Measurements from ENCODE around the gene TNS4. TPM values are rescaled to one million over a fixed set of nuclear protein-coding genes. Genes with fewer than 3 reads are reported as not detected.

Gene TNS4
- total and polyA plus RNA-seq, 4 experiments from 2014 or later: 0.18 to 1.8 (median 0.29) TPM

- no peak for DNase-seq
- Mint-ChIP-seq H3K27me3 (no peaks in the 10 kb centered on the region), H3K4me3 (no peak overlapping the region), H3K27ac (peak overlapping the region in 2 of 7 donors; percentile 48 to 59), H3K36me3 (no peaks in the 10 kb centered on the region), H3K9me3 (no peaks in the 10 kb centered on the region), H3K4me1 (peaks cover 0 to 4% (median 1%) of the 10 kb centered on the region in 4 donors)
- Histone ChIP-seq H3K36me3 (ENCODE audit: insufficient read depth, low read length) (no peaks in the 10 kb centered on the region), H3K9me3 (ENCODE audit: control insufficient read depth in 1 of 2, low read length in 2 of 2) (no peaks in the 10 kb centered on the region), H3K4me3 (ENCODE audit: low read length in 2 of 2) (no peak overlapping the region), H3K27me3 (ENCODE audit: insufficient read depth, low read length) (no peaks in the 10 kb centered on the region), H3K27ac (ENCODE audit: low read depth, low read length) (no peak overlapping the region), H3K4me1 (ENCODE audit: insufficient read depth, low read length) (no peaks in the 10 kb centered on the region)
- CTCF ChIA-PET (ENCODE audit: partially characterized antibody): interaction anchor here (1.1 to 2.4 kb wide), 5 partner anchors 10 to 99 kb away, joined by 3 to 6 read pairs (median 5); no protein-coding TSS in a partner anchor
- intact Hi-C loops (cut with micrococcal nuclease): no loop called here
- POLR2A ChIA-PET (ENCODE audit: partially characterized antibody): no interaction called here
Observed at GRCh38 chr17:40433551-40434415, 67.6 kb downstream of the TNS4 start.

- H3K4me3 ChIP-seq (ENCODE audit: low read length in 2 of 2): no peak overlapping the region
- peaks cover 1 to 6% (median 3%) of the 10 kb centered on the region in 4 donors for H3K4me1 Mint-ChIP-seq
- peaks cover under 1% of the 10 kb centered on the region for H3K4me1 ChIP-seq (ENCODE audit: insufficient read depth, low read length)
- H3K27me3 Mint-ChIP-seq: no peaks in the 10 kb centered on the region
- CTCF ChIA-PET (ENCODE audit: partially characterized antibody): interaction anchor here (1.1 to 2.4 kb wide), 5 partner anchors 17 to 100 kb away, joined by 3 to 6 read pairs (median 4); no protein-coding TSS in a partner anchor
- no peak overlapping the region for H3K27ac Mint-ChIP-seq
- no peaks in the 10 kb centered on the region for H3K9me3 ChIP-seq (ENCODE audit: control insufficient read depth in 1 of 2, low read length in 2 of 2)
- H3K36me3 Mint-ChIP-seq: no peaks in the 10 kb centered on the region
- H3K27ac ChIP-seq (ENCODE audit: low read depth, low read length): no peak overlapping the region
- H3K4me3 Mint-ChIP-seq: no peak overlapping the region
- intact Hi-C loops (cut with micrococcal nuclease): no loop called here
- DNase-seq: no peak
- POLR2A ChIA-PET (ENCODE audit: partially characterized antibody): no interaction called here
- no peaks in the 10 kb centered on the region for H3K27me3 ChIP-seq (ENCODE audit: insufficient read depth, low read length)
- no peaks in the 10 kb centered on the region for H3K36me3 ChIP-seq (ENCODE audit: insufficient read depth, low read length)
- H3K9me3 Mint-ChIP-seq: no peaks in the 10 kb centered on the region
Observed at GRCh38 chr17:40432864-40433528, 68.4 kb downstream of the TNS4 start.

- Mint-ChIP-seq H3K4me3 (no peak overlapping the region), H3K27me3 (no peaks in the 10 kb centered on the region), H3K4me1 (peaks cover 18 to 20% (median 19%) of the 10 kb centered on the region in 4 donors), H3K36me3 (no peaks in the 10 kb centered on the region), H3K9me3 (no peaks in the 10 kb centered on the region), H3K27ac (peak overlapping the region in 1 of 7 donors; percentile 29)
- intact Hi-C loops (cut with micrococcal nuclease): no loop called here
- ChIA-PET POLR2A (ENCODE audit: partially characterized antibody) (no interaction called here), CTCF (ENCODE audit: partially characterized antibody) (interaction anchor here (1.1 kb wide), 1 partner anchor 13 kb away, joined by 3 read pairs; no protein-coding TSS in a partner anchor)
- H3K4me3 ChIP-seq (ENCODE audit: low read length in 2 of 2): no peak overlapping the region
- no peak for DNase-seq
- no peaks in the 10 kb centered on the region for H3K9me3 ChIP-seq (ENCODE audit: control insufficient read depth in 1 of 2, low read length in 2 of 2)
- no peak overlapping the region for H3K27ac ChIP-seq (ENCODE audit: low read depth, low read length)
- H3K4me1 ChIP-seq (ENCODE audit: insufficient read depth, low read length): peaks cover 18% of the 10 kb centered on the region
- no peaks in the 10 kb centered on the region for H3K36me3 ChIP-seq (ENCODE audit: insufficient read depth, low read length)
- H3K27me3 ChIP-seq (ENCODE audit: insufficient read depth, low read length): no peaks in the 10 kb centered on the region
Observed at GRCh38 chr17:40431231-40431602, 70.2 kb downstream of the TNS4 start.

- Histone ChIP-seq H3K27me3 (ENCODE audit: insufficient read depth, low read length) (no peaks in the 10 kb centered on the region), H3K36me3 (ENCODE audit: insufficient read depth, low read length) (no peaks in the 10 kb centered on the region), H3K4me3 (ENCODE audit: low read length in 2 of 2) (no peak overlapping the region), H3K9me3 (ENCODE audit: control insufficient read depth in 1 of 2, low read length in 2 of 2) (no peaks in the 10 kb centered on the region), H3K27ac (ENCODE audit: low read depth, low read length) (no peak overlapping the region), H3K4me1 (ENCODE audit: insufficient read depth, low read length) (peaks cover 25% of the 10 kb centered on the region)
- H3K27ac Mint-ChIP-seq: peak overlapping the region in 1 of 7 donors; percentile 29
- H3K36me3 Mint-ChIP-seq: no peaks in the 10 kb centered on the region
- intact Hi-C loops (cut with micrococcal nuclease): no loop called here
- peaks cover 25 to 27% (median 26%) of the 10 kb centered on the region in 4 donors for H3K4me1 Mint-ChIP-seq
- ChIA-PET CTCF (ENCODE audit: partially characterized antibody) (interaction anchor here (1.1 kb wide), 1 partner anchor 12 kb away, joined by 3 read pairs; no protein-coding TSS in a partner anchor), POLR2A (ENCODE audit: partially characterized antibody) (no interaction called here)
- no peak for DNase-seq
- H3K4me3 Mint-ChIP-seq: no peak overlapping the region
- no peaks in the 10 kb centered on the region for H3K27me3 Mint-ChIP-seq
- no peaks in the 10 kb centered on the region for H3K9me3 Mint-ChIP-seq
Observed at GRCh38 chr17:40430272-40431230, 70.9 kb downstream of the TNS4 start.

- intact Hi-C loops (cut with micrococcal nuclease): no loop called here
- POLR2A ChIA-PET (ENCODE audit: partially characterized antibody): interaction anchor here (0.7 to 2.1 kb wide), 12 partner anchors 10 to 120 kb away, joined by 3 to 21 read pairs (median 4); partner anchors contain the start of genes IGFBP4 and TOP2A
- Mint-ChIP-seq H3K4me1 (peaks cover 27 to 29% (median 28%) of the 10 kb centered on the region in 4 donors), H3K27me3 (no peaks in the 10 kb centered on the region), H3K36me3 (no peaks in the 10 kb centered on the region), H3K4me3 (peak overlapping the region; percentile 10 to 72 (median 34)), H3K9me3 (no peaks in the 10 kb centered on the region), H3K27ac (peak overlapping the region in 6 of 7 donors; percentile 4 to 70 (median 21))
- peak in 3 of 5 donors; percentile 34 to 45 (median 35) for DNase-seq
- no peaks in the 10 kb centered on the region for H3K27me3 ChIP-seq (ENCODE audit: insufficient read depth, low read length)
- H3K4me1 ChIP-seq (ENCODE audit: insufficient read depth, low read length): peaks cover 29% of the 10 kb centered on the region
- H3K9me3 ChIP-seq (ENCODE audit: control insufficient read depth in 1 of 2, low read length in 2 of 2): no peaks in the 10 kb centered on the region
- no peak overlapping the region for H3K4me3 ChIP-seq (ENCODE audit: low read length in 2 of 2)
- CTCF ChIA-PET (ENCODE audit: partially characterized antibody): interaction anchor here (0.6 to 4.0 kb wide), 19 partner anchors 10 to 219 kb away, joined by 3 to 39 read pairs (median 4); partner anchors contain the start of genes IGFBP4 and TOP2A
- peak overlapping the region; percentile 33 for H3K27ac ChIP-seq (ENCODE audit: low read depth, low read length)
- H3K36me3 ChIP-seq (ENCODE audit: insufficient read depth, low read length): no peaks in the 10 kb centered on the region
Observed at GRCh38 chr17:40427002-40427491, 74.4 kb downstream of the TNS4 start.
